ENCODE measurements around the gene MDGA2.

DNA sequence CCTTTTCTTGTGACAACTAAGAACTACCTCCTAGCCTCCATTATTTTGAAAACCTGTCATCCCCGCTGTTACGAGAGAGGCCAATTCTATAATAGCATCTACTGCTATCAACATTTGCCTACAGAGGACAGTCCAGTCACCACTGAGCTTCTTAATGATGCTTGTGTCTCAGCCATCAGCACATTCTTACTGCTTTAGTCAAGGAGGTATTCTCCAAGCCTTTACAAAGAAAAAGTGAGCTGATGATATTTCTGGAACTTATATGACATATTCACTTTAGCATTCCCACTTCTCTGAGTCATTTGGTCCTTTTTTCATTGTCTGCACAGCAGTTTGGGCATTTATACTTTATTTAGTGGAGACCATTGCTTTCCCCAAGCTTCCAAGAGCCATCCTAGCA lies 526.1 kb downstream of the MDGA2 start:
- TF ChIP-seq, protein P1, sequence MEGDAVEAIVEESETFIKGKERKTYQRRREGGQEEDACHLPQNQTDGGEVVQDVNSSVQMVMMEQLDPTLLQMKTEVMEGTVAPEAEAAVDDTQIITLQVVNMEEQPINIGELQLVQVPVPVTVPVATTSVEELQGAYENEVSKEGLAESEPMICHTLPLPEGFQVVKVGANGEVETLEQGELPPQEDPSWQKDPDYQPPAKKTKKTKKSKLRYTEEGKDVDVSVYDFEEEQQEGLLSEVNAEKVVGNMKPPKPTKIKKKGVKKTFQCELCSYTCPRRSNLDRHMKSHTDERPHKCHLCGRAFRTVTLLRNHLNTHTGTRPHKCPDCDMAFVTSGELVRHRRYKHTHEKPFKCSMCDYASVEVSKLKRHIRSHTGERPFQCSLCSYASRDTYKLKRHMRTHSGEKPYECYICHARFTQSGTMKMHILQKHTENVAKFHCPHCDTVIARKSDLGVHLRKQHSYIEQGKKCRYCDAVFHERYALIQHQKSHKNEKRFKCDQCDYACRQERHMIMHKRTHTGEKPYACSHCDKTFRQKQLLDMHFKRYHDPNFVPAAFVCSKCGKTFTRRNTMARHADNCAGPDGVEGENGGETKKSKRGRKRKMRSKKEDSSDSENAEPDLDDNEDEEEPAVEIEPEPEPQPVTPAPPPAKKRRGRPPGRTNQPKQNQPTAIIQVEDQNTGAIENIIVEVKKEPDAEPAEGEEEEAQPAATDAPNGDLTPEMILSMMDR (conservative IDR thresholded peaks at IDR 0.05): no peak
- TF ChIP-seq EZH2 (IDR thresholded peaks at IDR 0.05; ENCODE audit: low read depth): no peak
